H1 (cell line): ENCODE measurements around the gene CHPF2. TPM values are rescaled to one million over a fixed set of nuclear protein-coding genes. Genes with fewer than 3 reads are reported as not detected.
A peak's percentile ranks its signal among the peaks of the same experiment; 100 is the strongest.

Source experiments
- ASH2L ChIP-seq: fragments of 200-600, 300-600 bp; sonication (generic); IDR thresholded peaks from one replicate; pipeline ENCODE4 v1.7.1; 2017; ENCODE audit warnings: low read length
- BCL11A ChIP-seq, 2 experiments: IDR thresholded peaks; one replicate each; pipeline ENCODE4 v1.6.1; 2011; ENCODE audit warnings: low read depth in 2 of 2, low read length in 2 of 2, mild to moderate bottlenecking in 2 of 2
- BRCA1 ChIP-seq: IDR thresholded peaks from 2 replicates; pipeline ENCODE4 v1.6.1; 2012; ENCODE audit warnings: low read depth, low read length, improper control_type of control experiment
- CREB1 ChIP-seq: IDR thresholded peaks from 2 replicates; pipeline ENCODE4 v1.6.1; 2012; ENCODE audit warnings: inconsistent platforms
- CTBP2 ChIP-seq: IDR thresholded peaks from 2 replicates; pipeline ENCODE4 v1.7.0; 2011; ENCODE audit warnings: borderline replicate concordance, mild to moderate bottlenecking, moderate library complexity, mixed read lengths, low read length; ENCODE audit not compliant: insufficient read depth, insufficient read length
- EGR1 ChIP-seq: IDR thresholded peaks from 2 replicates; pipeline ENCODE4 v1.6.1; 2011; ENCODE audit warnings: low read depth, low read length, borderline replicate concordance
- HDAC6 ChIP-seq: IDR thresholded peaks from one replicate; pipeline ENCODE4 v1.7.1; 2012; ENCODE audit warnings: low read depth, mild to moderate bottlenecking, inconsistent platforms, low read length, moderate library complexity
- JUND ChIP-seq: IDR thresholded peaks from 2 replicates; pipeline ENCODE4 v1.6.1; 2011; ENCODE audit warnings: mild to moderate bottlenecking, improper control_type of control experiment, low read length
- KDM4A ChIP-seq: IDR thresholded peaks from one replicate; pipeline ENCODE4 v1.7.1; 2012; ENCODE audit warnings: low read depth, mild to moderate bottlenecking, moderate library complexity, low read length, inconsistent platforms; ENCODE audit not compliant: severe bottlenecking
- KDM5A ChIP-seq: fragments of 200-600 bp; IDR thresholded peaks from 2 replicates; pipeline ENCODE4 v1.7.1; 2012; ENCODE audit warnings: mild to moderate bottlenecking, low read length, inconsistent platforms, mixed read lengths
- NANOG ChIP-seq: IDR thresholded peaks from 2 replicates; pipeline ENCODE4 v1.6.1; 2011; ENCODE audit warnings: low read length, low read depth, mild to moderate bottlenecking, inconsistent platforms; ENCODE audit not compliant: insufficient read depth, poor library complexity, severe bottlenecking
- PHF8 ChIP-seq: fragments of 200-600 bp; sonication (generic); conservative IDR thresholded peaks from 2 replicates; pipeline ENCODE4 v1.7.1; 2012; ENCODE audit warnings: low read depth, mild to moderate bottlenecking, inconsistent platforms, low read length, moderate library complexity
- RBBP5 ChIP-seq: IDR thresholded peaks from 2 replicates; pipeline ENCODE4 v1.7.1; 2012; ENCODE audit warnings: low read depth, mild to moderate bottlenecking, inconsistent platforms, low read length, moderate library complexity, borderline replicate concordance
- RFX5 ChIP-seq: IDR thresholded peaks from 2 replicates; pipeline ENCODE4 v1.6.1; 2011; ENCODE audit warnings: low read depth, low read length, improper control_type of control experiment, borderline replicate concordance
- TAF1 ChIP-seq: IDR thresholded peaks from 2 replicates; pipeline ENCODE4 v1.6.1; 2011; ENCODE audit warnings: mild to moderate bottlenecking, low read depth, low read length
- polyA plus RNA-seq, 7 experiments: library from polyadenylated mRNA; depleted of rRNA in 3 of 7; stranded (reverse) in 5 of 7; unstranded in 2 of 7; fragments of >200 nt in 5 of 7; fragments of 200-250 nt in 2 of 7; gene quantifications; 1 replicate in 5 of 7; 2 replicates in 1 of 7; 4 replicates in 1 of 7; pipeline versions ENCODE4 v1.2.1 to v1.2.3, GENCODE V29; 2011 to 2013; ENCODE audit warnings: missing spikeins in 2 of 7, mixed read lengths in 2 of 7
- total RNA-seq: library from RNA; stranded (reverse); fragmentation: NEBNext Ultra II Directional; extraction: Animal tissue kit (Norgen Biotek cat#: 25700); gene quantifications from 2 replicates; pipeline ENCODE4 v1.2.1, GENCODE V29; 2021
- TF ChIP-seq, protein P1 (sequence below): IDR thresholded peaks from 2 replicates; pipeline ENCODE4 v1.6.1; 2011; ENCODE audit warnings: low read depth, mild to moderate bottlenecking, low read length; ENCODE audit not compliant: insufficient read depth
- TF ChIP-seq, protein P2 (sequence below): IDR thresholded peaks from 2 replicates; pipeline ENCODE4 v1.6.1; 2012; ENCODE audit warnings: inconsistent platforms

The CHPF2 gene
- total and polyA plus RNA-seq, 2 of the 8 experiments (the other 6 are each of a cell fraction or from before 2014, with no cell fraction given): 14.4 to 20.6 TPM

DNA sequence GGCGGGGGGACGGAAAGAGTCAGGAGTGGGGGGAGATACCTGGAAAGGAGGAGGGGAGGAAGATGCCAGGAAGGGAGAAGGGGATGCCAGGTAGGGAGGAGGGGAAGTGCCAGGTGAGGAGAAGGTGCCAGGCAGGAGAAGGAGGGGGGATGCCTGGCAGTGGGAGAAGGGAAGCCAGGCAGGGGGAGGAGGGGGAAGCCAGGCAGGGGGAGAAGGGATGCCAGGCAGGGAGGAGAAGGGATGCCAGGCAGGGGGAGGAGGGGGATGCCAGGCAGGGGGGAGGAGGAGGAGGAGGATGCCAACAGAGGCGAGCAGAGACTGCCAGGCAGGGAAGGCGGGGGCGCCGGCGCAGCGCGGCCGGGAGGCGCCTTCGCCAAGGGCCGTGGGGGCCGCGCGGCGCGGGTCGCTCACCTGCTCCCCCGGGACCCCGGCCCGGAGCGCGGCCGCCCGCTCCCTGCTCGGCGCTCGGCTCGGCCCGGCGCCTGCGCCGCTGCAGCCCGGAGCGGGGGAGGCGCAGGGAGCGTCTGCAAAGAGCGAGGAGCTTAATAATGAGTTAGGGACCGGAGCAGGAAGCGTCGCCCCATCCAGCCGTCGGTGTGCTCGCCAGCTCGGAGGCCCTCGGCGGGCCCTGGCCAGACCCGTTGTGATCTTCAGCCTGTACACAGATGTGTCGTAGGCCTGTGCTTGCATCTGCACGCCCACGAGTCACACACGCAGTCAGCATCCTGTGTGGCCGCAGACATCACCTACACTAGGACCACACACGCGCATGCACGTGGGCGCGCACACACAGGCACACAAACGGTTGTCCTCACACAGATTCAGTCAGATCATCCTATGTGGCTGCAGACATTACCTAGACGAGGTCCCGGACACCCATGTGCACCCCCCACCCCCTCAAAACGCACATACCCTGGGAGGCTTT lies 44.6 kb downstream of the CHPF2 start (continued):
- no peak for TF ChIP-seq RFX5
- no peak for TF ChIP-seq HDAC6
- TF ChIP-seq RBBP5: 0 out of 2 replicates have a peak, but pooled peaks have one; percentile 31
- TF ChIP-seq, protein P1, sequence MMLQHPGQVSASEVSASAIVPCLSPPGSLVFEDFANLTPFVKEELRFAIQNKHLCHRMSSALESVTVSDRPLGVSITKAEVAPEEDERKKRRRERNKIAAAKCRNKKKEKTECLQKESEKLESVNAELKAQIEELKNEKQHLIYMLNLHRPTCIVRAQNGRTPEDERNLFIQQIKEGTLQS: no peak
- TF ChIP-seq PHF8: no peak
- 0 out of 2 replicates have a peak, but pooled peaks have one; percentile 35 for TF ChIP-seq TAF1
- TF ChIP-seq JUND: no peak
- TF ChIP-seq CREB1: no peak
- no peak for TF ChIP-seq BCL11A (IDR thresholded peaks at IDR 0.05; ENCODE audit: low read depth in 2 of 2, low read length in 2 of 2)
- TF ChIP-seq CTBP2: no peak
- TF ChIP-seq ASH2L: no peak
- no peak for TF ChIP-seq NANOG
- TF ChIP-seq KDM4A: peak; percentile 51
- no peak for TF ChIP-seq BRCA1
- TF ChIP-seq, protein P2, sequence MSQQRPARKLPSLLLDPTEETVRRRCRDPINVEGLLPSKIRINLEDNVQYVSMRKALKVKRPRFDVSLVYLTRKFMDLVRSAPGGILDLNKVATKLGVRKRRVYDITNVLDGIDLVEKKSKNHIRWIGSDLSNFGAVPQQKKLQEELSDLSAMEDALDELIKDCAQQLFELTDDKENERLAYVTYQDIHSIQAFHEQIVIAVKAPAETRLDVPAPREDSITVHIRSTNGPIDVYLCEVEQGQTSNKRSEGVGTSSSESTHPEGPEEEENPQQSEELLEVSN: peak; percentile 27; the same call in 1 of the 2 replicates
- TF ChIP-seq KDM5A: no peak
- peak; percentile 87 for TF ChIP-seq EGR1
